ENCODE measurements around the gene TM6SF1.
"Not testable (repeated sequence)": the region's sequence is repeated elsewhere in the genome, so short reads cannot be mapped to it uniquely, and the experiment has no call there.

Gene TM6SF1

GRCh38 chr15:83088876-83089275 lies 18.6 kb upstream of the TM6SF1 start:
- DNase-seq (ENCODE audit: low read depth in 2 of 2) = no peak

- no peak for DNase-seq (ENCODE audit: low read depth in 2 of 2)
Measured at GRCh38 chr15:83090465-83090864, 17.0 kb upstream of the TM6SF1 start.

- DNase-seq (ENCODE audit: low read depth in 2 of 2) = not testable (repeated sequence)
Measured at GRCh38 chr15:83091965-83092308, 15.5 kb upstream of the TM6SF1 start.

GRCh38 chr15:83092309-83092976 lies 15.0 kb upstream of the TM6SF1 start:
- no peak for DNase-seq (ENCODE audit: low read depth in 2 of 2)

- no peak for DNase-seq (ENCODE audit: low read depth in 2 of 2)
Measured at GRCh38 chr15:83094583-83094982, 12.9 kb upstream of the TM6SF1 start.

GRCh38 chr15:83098079-83098478 lies 9.4 kb upstream of the TM6SF1 start:
- DNase-seq (ENCODE audit: low read depth in 2 of 2) = no peak

GRCh38 chr15:83099290-83099689 lies 8.2 kb upstream of the TM6SF1 start:
- no peak for DNase-seq (ENCODE audit: low read depth in 2 of 2)

- no peak for DNase-seq (ENCODE audit: low read depth in 2 of 2)
Measured at GRCh38 chr15:83100097-83100646, 7.3 kb upstream of the TM6SF1 start.

- DNase-seq (ENCODE audit: low read depth in 2 of 2) = no peak
Measured at GRCh38 chr15:83102346-83102745, 5.1 kb upstream of the TM6SF1 start.

GRCh38 chr15:83104141-83104540 lies 3.3 kb upstream of the TM6SF1 start:
- no peak for DNase-seq (ENCODE audit: low read depth in 2 of 2)

- DNase-seq (ENCODE audit: low read depth in 2 of 2) = no peak
Measured at GRCh38 chr15:83105440-83105839, 2.0 kb upstream of the TM6SF1 start.

GRCh38 chr15:83107841-83108181 lies 366 bp downstream of the TM6SF1 start:
- no peak for DNase-seq (ENCODE audit: low read depth in 2 of 2)

GRCh38 chr15:83108266-83109219 lies 1.1 kb downstream of the TM6SF1 start:
- no peak for DNase-seq (ENCODE audit: low read depth in 2 of 2)

- DNase-seq (ENCODE audit: low read depth in 2 of 2) = no peak
Measured at GRCh38 chr15:83109532-83109931, 2.1 kb downstream of the TM6SF1 start.

GRCh38 chr15:83110381-83110780 lies 2.9 kb downstream of the TM6SF1 start:
- no peak for DNase-seq (ENCODE audit: low read depth in 2 of 2)

GRCh38 chr15:83111149-83111548 lies 3.7 kb downstream of the TM6SF1 start:
- DNase-seq (ENCODE audit: low read depth in 2 of 2) = no peak

GRCh38 chr15:83112233-83112955 lies 4.9 kb downstream of the TM6SF1 start:
- DNase-seq (ENCODE audit: low read depth in 2 of 2) = no peak

- DNase-seq (ENCODE audit: low read depth in 2 of 2) = no peak
Measured at GRCh38 chr15:83112956-83113299, 5.5 kb downstream of the TM6SF1 start.

- DNase-seq (ENCODE audit: low read depth in 2 of 2) = no peak
Measured at GRCh38 chr15:83113881-83114674, 6.6 kb downstream of the TM6SF1 start.

- DNase-seq (ENCODE audit: low read depth in 2 of 2) = no peak
Measured at GRCh38 chr15:83114856-83115255, 7.4 kb downstream of the TM6SF1 start.

- no peak for DNase-seq (ENCODE audit: low read depth in 2 of 2)
Measured at GRCh38 chr15:83115410-83115809, 8.0 kb downstream of the TM6SF1 start.
